H1 (cell line): ENCODE measurements around the gene COX7A2. TPM values are rescaled to one million over a fixed set of nuclear protein-coding genes. Genes with fewer than 3 reads are reported as not detected.

Experiments
- CTCF ChIA-PET: fragments of 300-600 bp; sonication (Branson Sonifier 250); formaldehyde crosslinking; loops from one replicate; lab custom pipeline; 2021; ENCODE audit not compliant: partially characterized antibody; lab: Charles Lee
- POLR2A ChIA-PET: fragments of 300-600 bp; sonication (Branson Sonifier 250); formaldehyde crosslinking; loops from one replicate; lab custom pipeline; 2021; ENCODE audit warnings: inconsistent platforms; ENCODE audit not compliant: partially characterized antibody; lab: Charles Lee
- DNase-seq, 2 experiments: peaks; one replicate each; pipeline versions ENCODE4 v3.0.0 to v3.0.0-alpha.2; 2010 to 2022; ENCODE audit warnings: low spot score in 2 of 2, low read depth in 1 of 2, mixed read lengths in 1 of 2
- FAIRE-seq: peaks from 2 replicates; lab custom pipeline; 2011; peaks lifted over from hg19 to GRCh38; lab: Jason Lieb, UNC
- H2AFZ ChIP-seq: 2 replicates; pipeline ENCODE4 v1.8.1; 2012; ENCODE audit warnings: low read length, inconsistent platforms
- H2AK5ac ChIP-seq: 2 replicates; pipeline ENCODE4 v1.6.1; 2013; ENCODE audit warnings: low read depth, low read length
- H2BK120ac ChIP-seq: replicated peaks from 2 replicates; pipeline ENCODE3; 2013; ENCODE audit warnings: low read depth, low read length, inconsistent platforms
- H2BK12ac ChIP-seq: 2 replicates; pipeline ENCODE4 v1.6.1; 2013; ENCODE audit warnings: low read depth, low read length
- H2BK15ac ChIP-seq: 2 replicates; pipeline ENCODE4 v1.6.1; 2013; ENCODE audit warnings: low read length
- H2BK20ac ChIP-seq: 2 replicates; pipeline ENCODE4 v1.6.1; 2013; ENCODE audit warnings: low read length
- H2BK5ac ChIP-seq: 2 replicates; pipeline ENCODE4 v1.6.1; 2013; ENCODE audit warnings: low read depth, low read length
- H3K14ac ChIP-seq: 2 replicates; pipeline ENCODE4 v1.6.1; 2013; ENCODE audit warnings: inconsistent platforms; ENCODE audit not compliant: insufficient read length
- H3K18ac ChIP-seq: 2 replicates; pipeline ENCODE4 v1.6.1; 2013; ENCODE audit warnings: low read length; ENCODE audit errors: extremely low read depth
- H3K23ac ChIP-seq: 2 replicates; pipeline ENCODE4 v1.6.1; 2013; ENCODE audit warnings: inconsistent platforms; ENCODE audit not compliant: insufficient read length
- H3K23me2 ChIP-seq: 2 replicates; pipeline ENCODE4 v1.6.1; 2013; ENCODE audit warnings: low read depth, low read length
- H3K27ac ChIP-seq: 2 replicates; pipeline ENCODE4 v1.6.1; 2011; ENCODE audit warnings: low read depth, low read length, inconsistent platforms
- H3K27me3 ChIP-seq, 4 experiments: replicated peaks in 1 of 4; 1 replicate in 1 of 4; 2 replicates in 3 of 4; pipeline versions ENCODE4 v1.6.1 to v1.8.1; 2011 to 2013; ENCODE audit warnings: low read length in 3 of 4, mild to moderate bottlenecking in 3 of 4, inconsistent platforms in 2 of 4, mixed read lengths in 2 of 4, moderate library complexity in 1 of 4; ENCODE audit not compliant: control insufficient read depth in 3 of 4, insufficient read depth in 3 of 4; ENCODE audit errors: extremely low read depth in 1 of 4
- H3K36me3 ChIP-seq, 4 experiments: 2 replicates each; pipeline versions ENCODE4 v1.6.1 to v1.8.1; 2011 to 2013; ENCODE audit warnings: mild to moderate bottlenecking in 4 of 4, low read length in 3 of 4, moderate library complexity in 2 of 4, control low read depth in 1 of 4, inconsistent platforms in 1 of 4; ENCODE audit not compliant: insufficient read depth in 4 of 4, control insufficient read depth in 2 of 4
- H3K4ac ChIP-seq: replicated peaks from 2 replicates; pipeline ENCODE3; 2013; ENCODE audit warnings: low read length, low read depth, mixed read lengths, inconsistent platforms; ENCODE audit not compliant: insufficient read length
- H3K4me1 ChIP-seq, 4 experiments: replicated peaks in 1 of 4; 1 replicate in 1 of 4; 2 replicates in 3 of 4; pipeline versions ENCODE4 v1.6.1 to v1.8.1; 2011 to 2013; ENCODE audit warnings: low read length in 3 of 4, inconsistent platforms in 2 of 4, mixed read lengths in 1 of 4; ENCODE audit not compliant: insufficient read depth in 4 of 4, control insufficient read depth in 3 of 4
- H3K4me2 ChIP-seq, 2 experiments: 2 replicates each; pipeline versions ENCODE4 v1.6.1 to v1.8.1; 2011 to 2013; ENCODE audit warnings: low read depth in 2 of 2, low read length in 2 of 2, control low read depth in 1 of 2, inconsistent platforms in 1 of 2, mild to moderate bottlenecking in 1 of 2; ENCODE audit not compliant: insufficient read depth in 1 of 2
- H3K4me3 ChIP-seq, 4 experiments: fragments of 200-600, 300-600 bp in 1 of 4; sonication (generic), shearing (Covaris generic), sonication (Bioruptor Twin) in 1 of 4; 2 replicates each; pipeline versions ENCODE4 v1.5.1 to v1.8.1; 2011 to 2016; ENCODE audit warnings: low read length in 4 of 4, low read depth in 3 of 4, control low read depth in 2 of 4, inconsistent platforms in 2 of 4, mild to moderate bottlenecking in 2 of 4, mixed read lengths in 1 of 4, moderate library complexity in 1 of 4; ENCODE audit not compliant: insufficient read depth in 2 of 4; ENCODE audit errors: extremely low read depth in 1 of 4
- H3K56ac ChIP-seq: replicated peaks from 2 replicates; pipeline ENCODE3; 2013; ENCODE audit warnings: low read depth, mild to moderate bottlenecking, mixed read lengths, low read length, inconsistent platforms; ENCODE audit not compliant: insufficient read length
- H3K79me1 ChIP-seq: 2 replicates; pipeline ENCODE4 v1.6.1; 2013; ENCODE audit warnings: low read depth, low read length, control low read depth
- H3K79me2 ChIP-seq, 2 experiments: 2 replicates each; pipeline versions ENCODE4 v1.6.1 to v1.8.1; 2012 to 2013; ENCODE audit warnings: low read length in 2 of 2, mild to moderate bottlenecking in 2 of 2, inconsistent platforms in 1 of 2; ENCODE audit not compliant: insufficient read depth in 2 of 2, control insufficient read depth in 1 of 2
- H3K9ac ChIP-seq, 4 experiments: replicated peaks in 1 of 4; 1 replicate in 1 of 4; 2 replicates in 3 of 4; pipeline versions ENCODE4 v1.6.1 to v1.8.1; 2011 to 2013; ENCODE audit warnings: low read depth in 3 of 4, low read length in 3 of 4, control low read depth in 2 of 4, mild to moderate bottlenecking in 2 of 4, moderate library complexity in 2 of 4, inconsistent platforms in 1 of 4; ENCODE audit errors: extremely low read depth in 1 of 4
- H3K9me3 ChIP-seq, 2 experiments: 2 replicates each; pipeline versions ENCODE4 v1.6.1 to v1.8.1; 2012 to 2013; ENCODE audit warnings: mild to moderate bottlenecking in 2 of 2, moderate library complexity in 2 of 2, control low read depth in 1 of 2, inconsistent platforms in 1 of 2, low read depth in 1 of 2, low read length in 1 of 2, mixed read lengths in 1 of 2; ENCODE audit not compliant: insufficient read depth in 2 of 2
- H4K20me1 ChIP-seq, 2 experiments: replicated peaks in 1 of 2; 2 replicates each; pipeline versions ENCODE3 to v1.8.1; 2011 to 2013; ENCODE audit warnings: inconsistent platforms in 2 of 2, low read length in 2 of 2, mild to moderate bottlenecking in 1 of 2; ENCODE audit not compliant: insufficient read depth in 2 of 2, control insufficient read depth in 1 of 2
- H4K5ac ChIP-seq: 2 replicates; pipeline ENCODE4 v1.6.1; 2013; ENCODE audit warnings: low read length, low read depth, mixed read lengths, inconsistent platforms; ENCODE audit not compliant: insufficient read length
- H4K8ac ChIP-seq: 2 replicates; pipeline ENCODE4 v1.8.0; 2013; ENCODE audit warnings: mild to moderate bottlenecking, moderate library complexity, low read length, inconsistent platforms; ENCODE audit not compliant: insufficient read depth; ENCODE audit errors: extremely low read depth
- H4K91ac ChIP-seq: replicated peaks from 2 replicates; pipeline ENCODE3; 2013; ENCODE audit warnings: low read length, mixed read lengths, inconsistent platforms; ENCODE audit not compliant: insufficient read length
- KDM4A ChIP-seq: IDR thresholded peaks from one replicate; pipeline ENCODE4 v1.7.1; 2012; ENCODE audit warnings: low read depth, mild to moderate bottlenecking, moderate library complexity, low read length, inconsistent platforms; ENCODE audit not compliant: severe bottlenecking
- RXRA ChIP-seq: IDR thresholded peaks from 2 replicates; pipeline ENCODE4 v1.6.1; 2011; ENCODE audit warnings: low read depth, mild to moderate bottlenecking, low read length, moderate library complexity; ENCODE audit not compliant: insufficient read depth
- SP1 ChIP-seq: IDR thresholded peaks from 2 replicates; pipeline ENCODE4 v1.6.1; 2011; ENCODE audit warnings: low read depth, low read length
- WGBS, 2 experiments: shearing (Covaris generic) in 1 of 2; methylation state at CpG; one replicate each; pipeline versions ENCODE4 v1.1.6 to v1.1.7; 2013 to 2015; ENCODE audit warnings: low lambda C conversion rate in 2 of 2, mixed read lengths in 2 of 2, inconsistent platforms in 1 of 2, low coverage in 1 of 2, missing lambda C conversion rate in 1 of 2; ENCODE audit not compliant: insufficient replicate concordance in 2 of 2, insufficient coverage in 1 of 2, insufficient read length in 1 of 2; ENCODE audit errors: extremely low coverage in 1 of 2, missing lambda C conversion rate in 1 of 2; 5-methylcytosine and 5-hydroxymethylcytosine counted together
- polyA plus RNA-seq, 7 experiments: library from polyadenylated mRNA; depleted of rRNA in 3 of 7; stranded (reverse) in 5 of 7; unstranded in 2 of 7; fragments of >200 nt in 5 of 7; fragments of 200-250 nt in 2 of 7; gene quantifications; 1 replicate in 5 of 7; 2 replicates in 1 of 7; 4 replicates in 1 of 7; pipeline versions ENCODE4 v1.2.1 to v1.2.3, GENCODE V29; 2011 to 2013; ENCODE audit warnings: missing spikeins in 2 of 7, mixed read lengths in 2 of 7
- total RNA-seq: library from RNA; stranded (reverse); fragmentation: NEBNext Ultra II Directional; extraction: Animal tissue kit (Norgen Biotek cat#: 25700); gene quantifications from 2 replicates; pipeline ENCODE4 v1.2.1, GENCODE V29; 2021

The COX7A2 gene
- total and polyA plus RNA-seq, 2 of the 8 experiments (the other 6 are each of a cell fraction or from before 2014, with no cell fraction given): 262 to 468 TPM

DNA sequence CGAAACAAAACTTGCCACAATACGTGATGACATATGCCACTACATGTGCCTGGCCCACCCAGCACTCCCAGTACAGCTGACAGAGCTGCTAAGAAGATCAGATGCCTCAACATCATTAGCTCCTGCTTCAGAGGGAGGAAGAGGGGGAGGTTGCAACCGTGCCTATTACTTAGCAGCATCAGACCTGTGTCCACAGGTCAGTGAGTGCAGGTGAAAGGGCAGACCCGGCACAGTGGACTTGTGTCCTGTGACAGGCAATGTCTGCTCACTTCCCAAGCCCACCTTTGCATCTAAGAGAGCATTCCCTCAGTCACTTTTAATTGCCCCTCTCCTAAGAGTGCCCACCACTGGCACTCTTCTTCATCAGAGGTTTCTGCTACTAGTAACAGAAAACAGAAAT is 28.3 kb downstream of the COX7A2 start:
- WGBS, 2 experiments: 90% methylated on average over 4 of the region's 4 CpGs; no CpG with 5 or more reads in 1 of the 2 experiments

More for the DNA sequence above, 28.3 kb downstream of the COX7A2 start:
- Histone ChIP-seq H3K23ac (no peak overlapping the region), H4K91ac (no peak overlapping the region), H3K9ac (no peak overlapping the region), H3K18ac (no peak overlapping the region), H2BK20ac (0 out of 2 replicates have a peak overlapping the region, but pooled peaks have one; percentile 53), H2BK15ac (no peak overlapping the region), H3K4me3 (no peak overlapping the region), H4K8ac (no peak overlapping the region), H2BK12ac (0 out of 2 replicates have a peak overlapping the region, but pooled peaks have one; percentile 13), H3K56ac (no peak overlapping the region), H2AFZ (no peak overlapping the region), H3K4ac (no peak overlapping the region), H3K36me3 (no peaks in the 10 kb centered on the region), H3K27ac (no peak overlapping the region), H4K20me1 (no peaks in the 10 kb centered on the region), H3K14ac (no peak overlapping the region), H3K27me3 (no peaks in the 10 kb centered on the region), H3K79me2 (no peaks in the 10 kb centered on the region), H2BK120ac (no peak overlapping the region), H3K4me1 (peaks cover 3 to 12% (median 9%) of the 10 kb centered on the region in 4 experiments; a peak in 5 of 7 replicates), H2AK5ac (no peak overlapping the region), H3K79me1 (no peaks in the 10 kb centered on the region), H3K23me2 (no peaks in the 10 kb centered on the region), H4K5ac (no peak overlapping the region), H2BK5ac (no peak overlapping the region), H3K4me2 (no peak overlapping the region), H3K9me3 (no peaks in the 10 kb centered on the region)
- POLR2A ChIA-PET: no interaction called here
- FAIRE-seq: no peak
- TF ChIP-seq RXRA (no peak), KDM4A (no peak), SP1 (no peak)
- no peak for DNase-seq
- CTCF ChIA-PET: no interaction called here
